Neural progenitor cell (in vitro differentiated cells): Measurements from ENCODE around the gene SESTD1.

Source experiments
- CTCF ChIP-seq: fragments of 200-600 bp; sonication (generic); IDR thresholded peaks from 2 replicates; pipeline ENCODE4 v1.5.1; 2017; ENCODE audit warnings: antibody characterized with exemption, mild to moderate bottlenecking
- EZH2 ChIP-seq: fragments of 200-600 bp; sonication (generic); IDR thresholded peaks from 2 replicates; pipeline ENCODE4 v1.6.1; 2017; ENCODE audit warnings: antibody characterized with exemption, mild to moderate bottlenecking, moderate library complexity

DNA sequence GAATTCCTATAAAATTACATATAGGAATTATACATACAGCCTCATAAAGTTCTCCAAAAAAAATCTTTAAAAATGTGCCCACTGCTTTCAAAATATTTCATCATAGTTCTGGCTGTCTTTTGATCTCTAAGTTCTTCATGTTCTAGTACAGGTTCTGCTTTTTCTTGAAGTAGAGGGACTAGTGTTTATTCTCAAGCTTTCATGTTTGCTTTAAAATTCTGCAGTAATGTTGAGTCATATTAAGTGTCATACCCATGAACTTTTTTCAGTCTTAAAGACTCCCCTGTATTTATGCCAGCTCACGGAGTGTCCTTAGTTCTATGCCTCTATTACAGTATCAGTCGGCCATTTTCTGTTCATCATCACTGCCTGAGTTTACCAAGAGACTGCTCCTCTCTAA, 159.9 kb downstream of the SESTD1 start:
- no peak for TF ChIP-seq CTCF
- no peak for TF ChIP-seq EZH2
